Endodermal cell (in vitro differentiated cells): Measurements from ENCODE around the gene CCDC3. TPM values are rescaled to one million over a fixed set of nuclear protein-coding genes. Genes with fewer than 3 reads are reported as not detected.

Source experiments
- DNase-seq: peaks from one replicate; pipeline ENCODE4 v3.0.0-alpha.2; 2017
- H3K27ac ChIP-seq: 2 replicates; pipeline ENCODE4 v1.5.1; 2013; ENCODE audit warnings: mild to moderate bottlenecking, low read depth, low read length, moderate library complexity
- H3K27me3 ChIP-seq: 2 replicates; pipeline ENCODE4 v1.6.1; 2013; ENCODE audit warnings: mild to moderate bottlenecking, low read length, moderate library complexity; ENCODE audit not compliant: insufficient read depth, control insufficient read depth, poor library complexity, severe bottlenecking
- H3K36me3 ChIP-seq: 2 replicates; pipeline ENCODE4 v1.7.0; 2013; ENCODE audit warnings: mild to moderate bottlenecking, low read length, moderate library complexity; ENCODE audit not compliant: control insufficient read depth, insufficient read depth
- H3K4me1 ChIP-seq: one replicate; pipeline ENCODE4 v1.7.0; 2013; ENCODE audit warnings: low read length; ENCODE audit not compliant: control insufficient read depth, insufficient read depth
- H3K4me3 ChIP-seq: 2 replicates; pipeline ENCODE4 v1.5.1; 2013; ENCODE audit warnings: mild to moderate bottlenecking, low read length, moderate library complexity
- H3K9ac ChIP-seq: 2 replicates; pipeline ENCODE4 v1.6.1; 2013; ENCODE audit warnings: mild to moderate bottlenecking, low read length, moderate library complexity; ENCODE audit not compliant: poor library complexity, severe bottlenecking; ENCODE audit errors: extremely low read depth
- H3K9me3 ChIP-seq: 2 replicates; pipeline ENCODE4 v1.6.1; 2013; ENCODE audit warnings: mild to moderate bottlenecking, low read length, moderate library complexity; ENCODE audit not compliant: control insufficient read depth
- H3K27ac Mint-ChIP-seq: 2 replicates; pipeline ENCODE4 v1.8.0; 2020; ENCODE audit warnings: mixed read lengths
- H3K27me3 Mint-ChIP-seq: 2 replicates; pipeline ENCODE4 v1.8.0; 2021; ENCODE audit warnings: mild to moderate bottlenecking, mixed read lengths; ENCODE audit not compliant: insufficient read depth
- H3K36me3 Mint-ChIP-seq: 2 replicates; pipeline ENCODE4 v1.8.0; 2020; ENCODE audit warnings: low read depth, mixed read lengths
- H3K4me1 Mint-ChIP-seq: 2 replicates; pipeline ENCODE4 v1.8.0; 2020; ENCODE audit warnings: mixed read lengths
- H3K4me3 Mint-ChIP-seq: 2 replicates; pipeline ENCODE4 v1.8.0; 2020; ENCODE audit warnings: mild to moderate bottlenecking, moderate library complexity, mixed read lengths
- H3K9me3 Mint-ChIP-seq: 2 replicates; pipeline ENCODE4 v1.8.0; 2020; ENCODE audit warnings: mild to moderate bottlenecking, mixed read lengths
- CTCF ChIP-seq: fragments of 200-600 bp; sonication (generic); conservative IDR thresholded peaks from 2 replicates; pipeline ENCODE4 v1.5.0; 2021; ENCODE audit warnings: antibody characterized with exemption, mild to moderate bottlenecking
- WGBS, 2 experiments: methylation state at CpG; one replicate each; pipeline versions ENCODE4 v1.1.5 to v1.1.7; 2013; ENCODE audit warnings: missing lambda C conversion rate in 2 of 2, mixed read lengths in 1 of 2; ENCODE audit not compliant: insufficient coverage in 1 of 2, insufficient read length in 1 of 2; 5-methylcytosine and 5-hydroxymethylcytosine counted together
- total RNA-seq, 2 donors: library from RNA; stranded (reverse); fragmentation: NEBNext Ultra II Directional in 1 of 2; extraction: Animal tissue kit (Norgen Biotek cat#: 25700) in 1 of 2; gene quantifications; 2 replicates in 1 of 2; 3 replicates in 1 of 2; pipeline ENCODE4 v1.2.1, GENCODE V29; 2021

The CCDC3 gene
- total RNA-seq, 2 donors from 2014 or later = 4.6 to 12.3 TPM

- H3K4me1 Mint-ChIP-seq = peaks cover 2% of the 10 kb centered on the region
- Histone ChIP-seq H3K4me1 (no peaks in the 10 kb centered on the region), H3K27ac (no peak overlapping the region), H3K9me3 (no peaks in the 10 kb centered on the region), H3K9ac (no peak overlapping the region), H3K36me3 (no peaks in the 10 kb centered on the region), H3K4me3 (no peak overlapping the region), H3K27me3 (no peaks in the 10 kb centered on the region)
- no peak for TF ChIP-seq CTCF
- H3K36me3 Mint-ChIP-seq = no peaks in the 10 kb centered on the region
- WGBS, 2 experiments = 91 to 93% methylated on average over 3 of the region's 3 CpGs
- H3K4me3 Mint-ChIP-seq = no peak overlapping the region
- H3K9me3 Mint-ChIP-seq = peaks cover 5% of the 10 kb centered on the region
- no peaks in the 10 kb centered on the region for H3K27me3 Mint-ChIP-seq
- H3K27ac Mint-ChIP-seq = no peak overlapping the region
- DNase-seq = no peak
Observed at GRCh38 chr10:12946372-12946771, 55.1 kb downstream of the CCDC3 start.

DNA sequence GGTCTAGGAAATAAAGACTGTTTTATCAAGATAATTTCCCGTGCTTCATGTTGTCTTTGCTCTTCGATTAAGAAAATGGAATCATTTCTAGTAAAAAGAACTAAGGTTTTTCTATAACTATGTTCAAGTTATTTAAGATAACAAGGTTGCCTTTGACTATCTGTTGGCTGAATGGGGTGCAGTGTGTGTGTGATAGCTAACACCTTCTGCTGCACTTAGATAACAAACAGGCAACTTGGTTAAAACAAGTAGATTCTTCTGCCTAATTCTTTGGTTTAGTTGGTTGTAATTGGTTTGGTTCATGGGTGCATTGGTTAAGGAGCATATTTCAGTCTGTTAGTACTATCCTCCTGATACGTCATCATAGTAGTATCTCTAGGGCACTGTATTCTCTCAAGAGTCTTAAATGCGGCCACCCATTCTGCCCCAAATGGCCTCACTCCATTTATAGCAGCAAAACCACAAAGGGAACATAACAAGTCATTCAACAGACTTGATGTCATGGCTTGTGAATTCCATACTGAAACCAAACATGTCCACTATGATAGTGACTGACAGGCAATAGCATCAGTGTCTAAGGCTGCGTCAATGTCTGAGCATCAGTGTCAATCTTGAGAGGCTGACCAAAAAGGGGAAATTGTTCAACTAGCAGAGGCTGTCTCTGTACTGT, 55.7 kb downstream of the CCDC3 start:
- Histone ChIP-seq H3K9ac (no peak overlapping the region), H3K36me3 (no peaks in the 10 kb centered on the region), H3K4me3 (no peak overlapping the region), H3K4me1 (no peaks in the 10 kb centered on the region), H3K27me3 (no peaks in the 10 kb centered on the region), H3K27ac (no peak overlapping the region), H3K9me3 (no peaks in the 10 kb centered on the region)
- no peaks in the 10 kb centered on the region for H3K36me3 Mint-ChIP-seq
- H3K4me1 Mint-ChIP-seq = peaks cover 4% of the 10 kb centered on the region
- no peaks in the 10 kb centered on the region for H3K27me3 Mint-ChIP-seq
- WGBS, 2 experiments = 89 to 94% methylated on average over 3 to 5 of the region's 5 CpGs
- H3K27ac Mint-ChIP-seq = no peak overlapping the region
- DNase-seq = no peak
- peaks cover 5% of the 10 kb centered on the region for H3K9me3 Mint-ChIP-seq
- no peak overlapping the region for H3K4me3 Mint-ChIP-seq
- no peak for TF ChIP-seq CTCF

- WGBS, 2 experiments = no CpG with 5 or more reads among the region's 1 CpG
- DNase-seq = no peak
Observed at GRCh38 chr10:12944931-12945330, 56.6 kb downstream of the CCDC3 start.

More at GRCh38 chr10:12944931-12945330, 56.6 kb downstream of the CCDC3 start:
- Mint-ChIP-seq H3K36me3 (no peaks in the 10 kb centered on the region), H3K27ac (no peak overlapping the region), H3K4me1 (peaks cover 5% of the 10 kb centered on the region), H3K4me3 (no peak overlapping the region), H3K27me3 (no peaks in the 10 kb centered on the region), H3K9me3 (peaks cover 5% of the 10 kb centered on the region)
- Histone ChIP-seq H3K9me3 (no peaks in the 10 kb centered on the region), H3K9ac (no peak overlapping the region), H3K36me3 (no peaks in the 10 kb centered on the region), H3K27ac (no peak overlapping the region), H3K4me3 (no peak overlapping the region), H3K4me1 (no peaks in the 10 kb centered on the region), H3K27me3 (no peaks in the 10 kb centered on the region)
- no peak for TF ChIP-seq CTCF
